Activated CD4-positive, alpha-beta T cell treated with anti-CD3 and anti-CD28 coated beads for 24 hours (primary cell): Measurements from ENCODE around the gene ZDHHC11.
A peak's percentile ranks its signal among the peaks of the same experiment; 100 is the strongest.
"Not testable (repeated sequence)": the region's sequence is repeated elsewhere in the genome, so short reads cannot be mapped to it uniquely, and the experiment has no call there.

Source experiments
- DNase-seq, 2 donors: peaks; one replicate each; pipeline ENCODE4 v3.0.0-alpha.2; 2020; ENCODE audit warnings: low read depth in 2 of 2

The ZDHHC11 gene

DNA sequence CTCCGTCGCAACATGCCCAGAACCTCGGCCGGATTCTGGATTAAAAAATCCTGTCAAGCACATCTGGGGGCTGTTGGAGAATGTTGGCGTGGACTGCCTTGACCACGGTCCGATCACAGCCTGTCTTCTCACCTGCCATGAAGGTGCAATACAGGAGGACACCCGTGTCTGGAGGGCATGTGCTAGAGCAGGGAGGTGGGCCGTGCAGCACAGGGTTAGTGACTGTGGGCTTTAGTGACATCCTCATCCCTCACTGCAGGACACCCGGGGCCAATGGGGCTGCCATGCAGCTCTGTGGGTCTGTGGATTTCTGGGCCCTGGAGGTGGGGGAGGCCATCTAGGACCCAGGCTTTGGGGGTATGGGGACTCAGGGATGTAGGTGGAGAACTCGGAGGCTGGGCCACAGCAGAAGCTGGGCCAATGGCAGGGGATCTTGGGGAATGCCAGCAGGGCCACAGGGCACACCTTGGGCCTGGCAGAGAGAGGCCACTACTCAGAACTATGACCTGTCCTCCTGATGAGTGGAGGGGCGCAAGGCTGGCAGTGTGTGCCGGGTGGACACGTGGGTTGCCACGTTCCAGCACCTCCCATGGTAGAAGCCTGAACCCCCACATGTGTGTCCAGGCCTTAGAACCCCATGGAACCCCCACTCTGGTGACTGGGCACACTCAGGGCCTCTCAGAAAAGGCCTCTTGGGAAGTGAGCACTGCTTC lies 89.6 kb downstream of the ZDHHC11 start:
- DNase-seq = no peak

DNA sequence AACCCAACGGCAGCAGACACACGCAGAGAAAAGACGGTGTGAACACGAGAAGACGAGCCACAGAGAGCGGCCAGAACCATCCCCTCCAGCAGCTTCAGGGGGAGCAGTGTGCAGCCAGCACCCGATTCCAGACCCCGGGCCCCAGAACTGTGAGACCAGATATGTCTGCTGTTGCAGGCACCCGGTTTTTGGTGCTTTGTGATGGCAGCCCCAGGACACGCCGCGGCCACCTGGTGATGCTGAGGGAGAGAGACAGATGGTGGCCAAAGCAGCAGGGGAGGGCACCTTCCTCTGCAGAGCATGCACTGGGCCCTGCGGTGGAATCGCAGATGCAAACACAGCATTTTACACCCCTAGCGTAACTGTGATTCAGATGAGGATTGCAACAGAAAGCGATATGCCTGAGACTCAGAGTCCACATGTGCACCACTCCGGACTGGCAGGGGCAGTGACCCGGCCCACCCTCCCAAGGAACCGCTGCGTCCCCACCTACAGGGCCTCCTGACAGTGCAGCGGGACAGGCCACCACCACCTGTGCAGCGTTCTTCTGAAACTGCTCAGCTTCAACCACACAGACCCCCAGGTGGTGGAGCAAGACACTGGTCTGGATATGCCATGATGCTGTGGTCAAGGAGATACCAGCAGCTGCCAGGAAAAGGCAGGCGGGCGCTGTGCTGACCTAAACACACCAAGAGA lies 90.3 kb downstream of the ZDHHC11 start:
- no peak for DNase-seq

DNA sequence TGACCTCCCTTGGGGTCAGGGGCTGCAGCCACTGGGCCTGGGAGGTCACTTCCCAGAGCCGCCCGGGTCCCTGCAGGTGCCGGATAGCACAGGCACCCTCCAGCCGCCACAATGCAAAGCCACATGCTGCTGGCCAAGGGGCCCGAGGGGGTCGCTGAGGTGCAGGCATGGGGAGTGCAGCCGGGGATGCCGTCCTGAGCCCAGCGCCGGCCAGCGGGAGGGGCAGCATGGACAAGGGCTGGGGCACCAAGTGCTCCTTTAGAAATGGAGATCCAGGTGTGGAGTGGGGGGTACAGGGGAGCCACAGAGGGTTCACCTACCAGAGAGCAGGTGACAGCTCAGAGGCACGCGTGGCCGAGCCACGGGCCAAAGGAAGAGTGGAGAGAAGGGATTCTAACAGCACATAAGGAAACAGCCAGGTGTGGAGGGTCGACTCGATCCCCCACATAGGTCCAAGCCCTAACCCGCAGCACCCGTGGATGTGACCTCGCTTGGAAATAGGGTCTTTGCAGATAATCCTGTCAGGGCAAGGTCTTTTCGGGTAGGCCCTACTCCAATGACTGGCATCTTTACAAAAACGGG lies 90.9 kb downstream of the ZDHHC11 start:
- no peak for DNase-seq

DNA sequence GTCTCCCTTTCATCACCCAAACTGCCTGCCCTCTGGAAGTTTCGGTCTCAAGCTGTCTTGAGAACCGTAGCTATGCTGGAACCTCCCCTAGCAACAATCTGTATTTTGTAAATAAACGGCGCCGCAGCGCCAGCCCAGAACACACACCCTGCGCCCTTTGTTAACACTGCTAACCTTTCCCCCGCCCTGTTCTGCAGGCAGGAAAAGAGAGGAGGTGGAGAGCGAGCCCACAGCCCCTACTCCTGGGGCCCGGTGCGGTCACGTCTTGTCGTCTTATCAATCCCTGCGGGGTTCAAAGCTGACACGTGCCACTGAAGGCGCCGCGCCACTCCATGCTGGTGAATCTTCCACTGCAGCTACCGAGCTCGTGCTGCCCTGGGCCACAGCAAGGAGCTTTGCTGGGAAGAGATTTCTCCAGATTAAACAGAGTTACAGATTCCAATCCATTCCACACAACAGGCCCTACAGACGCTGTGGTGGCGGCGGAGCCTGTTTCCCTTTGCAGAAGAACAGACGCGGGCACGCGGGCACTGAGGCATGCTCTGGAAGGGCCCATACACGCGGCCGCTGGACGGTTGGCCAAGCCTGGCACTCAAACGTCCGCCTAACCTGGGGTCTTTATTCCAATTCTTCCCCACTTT lies 91.6 kb downstream of the ZDHHC11 start:
- DNase-seq = no peak

DNA sequence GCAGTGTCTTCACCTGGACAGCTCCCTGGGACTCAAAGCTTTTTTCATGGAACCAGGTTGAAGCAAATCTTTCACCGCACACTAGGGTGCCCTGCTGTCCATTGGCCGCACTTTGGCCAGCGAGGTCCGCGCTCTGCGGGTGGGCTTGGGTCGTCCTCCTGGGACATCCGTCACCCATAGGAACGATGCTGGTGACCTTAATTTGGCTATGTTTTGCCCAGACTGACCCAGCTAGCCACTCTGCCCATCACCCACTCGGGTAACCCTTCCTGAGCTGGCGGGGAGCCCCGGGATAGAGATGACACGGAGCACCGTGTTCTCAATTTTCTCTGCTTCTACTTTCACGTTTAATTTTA lies 92.1 kb downstream of the ZDHHC11 start:
- no peak for DNase-seq

DNA sequence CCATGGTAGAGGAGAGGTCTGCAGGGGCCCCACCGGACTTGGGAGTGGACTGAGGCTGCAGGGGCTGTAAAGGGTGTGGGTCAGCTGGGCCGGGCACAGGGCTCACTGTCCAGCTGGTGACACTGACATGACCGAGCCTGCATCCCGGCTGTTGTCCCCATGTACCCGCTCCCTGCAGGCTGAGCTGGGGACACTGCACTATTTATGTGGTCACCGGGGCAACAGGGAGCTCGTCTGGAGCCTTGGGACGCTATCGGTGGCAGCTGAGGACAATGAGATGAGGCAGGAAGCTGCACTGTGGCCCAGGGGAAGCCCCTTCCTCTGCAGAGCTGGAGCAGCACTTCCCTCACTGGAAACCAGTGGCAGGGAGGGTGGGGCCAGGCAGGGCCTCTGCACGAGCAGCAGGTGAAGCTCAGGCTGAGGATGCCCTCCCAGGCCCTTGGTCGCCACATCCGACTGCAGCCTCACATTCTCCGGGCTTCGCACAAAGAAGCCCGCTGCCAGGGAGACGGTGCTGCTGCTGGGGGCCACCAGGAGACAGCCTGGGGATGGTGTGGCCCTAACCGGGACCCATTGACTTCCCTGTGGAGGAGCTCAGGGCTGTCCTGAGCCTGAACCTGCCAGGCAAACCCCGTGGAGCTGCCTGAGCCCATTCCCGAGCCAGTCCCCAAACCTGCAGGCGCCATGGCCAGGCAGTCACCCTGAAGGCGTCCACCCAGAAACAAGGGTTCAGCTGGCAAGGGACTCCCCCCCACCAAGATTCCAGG lies 92.7 kb downstream of the ZDHHC11 start:
- DNase-seq = peak in 1 of 2 donors; percentile 32

DNA sequence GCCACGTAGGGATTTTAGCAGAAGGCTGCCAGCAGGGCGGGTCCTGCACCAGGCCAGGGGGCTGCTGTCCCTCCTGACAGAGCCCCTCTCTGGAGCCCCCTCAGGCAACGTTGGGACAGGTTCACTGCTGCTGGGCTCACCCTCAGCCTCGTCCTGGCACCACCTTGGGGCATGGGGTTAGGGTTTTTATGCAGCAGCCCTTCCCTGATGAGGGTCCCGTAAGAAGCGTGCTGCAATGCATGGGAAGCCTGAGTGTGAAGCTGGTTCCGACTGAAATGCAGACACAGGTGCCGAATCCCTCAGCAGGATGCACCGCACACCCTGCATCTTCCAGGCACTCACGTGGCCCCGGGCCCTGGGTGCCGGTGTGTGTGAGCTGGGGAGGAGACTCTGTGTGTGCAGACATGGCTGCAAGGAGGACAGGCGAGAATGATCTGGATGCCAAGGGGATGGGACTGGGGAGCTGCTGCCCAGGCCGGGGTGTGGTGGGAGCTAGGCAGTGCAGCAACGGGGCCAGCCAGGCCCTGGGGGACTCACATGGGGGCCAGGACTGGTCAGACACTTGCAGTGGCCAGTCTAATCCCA lies 93.3 kb downstream of the ZDHHC11 start:
- DNase-seq = no peak

DNA sequence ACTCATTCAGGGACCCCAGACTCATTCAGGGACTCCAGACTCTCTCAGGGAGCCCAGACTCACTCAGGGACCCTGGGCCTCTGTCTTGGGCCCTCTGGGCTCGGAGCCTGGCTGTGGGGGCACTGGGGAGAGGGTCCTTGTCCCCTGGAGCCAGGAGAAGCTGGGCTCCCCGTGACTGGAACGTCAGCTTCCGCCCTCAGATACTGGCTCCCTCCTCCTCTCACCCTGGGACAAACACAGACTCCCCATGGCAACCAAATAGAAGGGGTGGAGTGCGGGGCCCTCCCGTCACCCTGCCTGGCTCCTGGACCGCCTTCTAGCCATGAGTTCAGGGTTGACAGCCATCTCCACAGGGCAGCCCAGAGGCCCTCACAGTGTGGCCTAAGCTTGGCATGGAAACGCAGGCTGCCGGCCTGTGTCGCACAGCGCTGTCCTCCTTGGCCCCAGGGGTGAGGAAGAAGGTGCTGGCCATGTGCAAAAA lies 93.9 kb downstream of the ZDHHC11 start:
- no peak for DNase-seq

DNA sequence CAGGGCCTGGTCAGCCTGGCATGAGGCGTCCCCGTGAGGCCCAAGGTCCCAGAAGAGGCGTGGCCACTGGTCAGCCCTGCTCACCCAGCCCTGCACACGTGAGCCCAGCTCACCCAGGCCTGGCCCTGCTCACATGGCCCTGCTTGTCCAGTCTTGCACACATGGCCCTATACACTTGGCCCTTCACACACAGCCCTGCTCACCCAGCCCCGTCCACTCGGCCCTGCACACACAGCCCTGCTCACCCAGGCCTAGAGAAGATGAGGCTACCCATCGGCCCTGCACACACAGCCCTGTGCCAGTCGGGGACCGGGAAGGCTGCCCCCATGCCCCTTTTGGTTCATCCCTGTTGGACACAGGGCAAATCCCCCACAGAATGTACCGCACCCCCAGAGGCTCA lies 94.6 kb downstream of the ZDHHC11 start:
- DNase-seq = no peak

DNA sequence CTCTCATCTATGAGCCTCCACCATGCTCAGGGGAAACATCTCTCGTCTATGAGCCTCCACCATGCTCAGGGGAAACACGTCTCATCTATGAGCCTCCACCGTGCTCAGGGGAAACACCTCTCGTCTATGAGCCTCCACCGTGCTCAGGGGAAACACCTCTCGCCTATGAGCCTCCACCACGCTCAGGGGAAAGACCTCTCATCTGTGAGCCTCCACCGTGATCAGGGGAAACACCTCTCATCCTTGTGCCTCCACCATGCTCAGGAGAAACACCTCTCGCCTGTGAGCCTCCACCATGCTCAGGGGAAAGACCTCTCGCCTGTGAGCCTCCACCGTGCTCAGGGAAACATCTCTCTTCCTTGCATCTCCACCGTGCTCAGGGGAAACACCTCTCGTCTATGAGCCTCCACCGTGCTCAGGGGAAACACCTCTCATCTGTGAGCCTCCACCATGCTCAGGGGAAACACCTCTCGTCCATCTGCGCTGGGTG lies 96.6 kb downstream of the ZDHHC11 start:
- DNase-seq = not testable (repeated sequence)

DNA sequence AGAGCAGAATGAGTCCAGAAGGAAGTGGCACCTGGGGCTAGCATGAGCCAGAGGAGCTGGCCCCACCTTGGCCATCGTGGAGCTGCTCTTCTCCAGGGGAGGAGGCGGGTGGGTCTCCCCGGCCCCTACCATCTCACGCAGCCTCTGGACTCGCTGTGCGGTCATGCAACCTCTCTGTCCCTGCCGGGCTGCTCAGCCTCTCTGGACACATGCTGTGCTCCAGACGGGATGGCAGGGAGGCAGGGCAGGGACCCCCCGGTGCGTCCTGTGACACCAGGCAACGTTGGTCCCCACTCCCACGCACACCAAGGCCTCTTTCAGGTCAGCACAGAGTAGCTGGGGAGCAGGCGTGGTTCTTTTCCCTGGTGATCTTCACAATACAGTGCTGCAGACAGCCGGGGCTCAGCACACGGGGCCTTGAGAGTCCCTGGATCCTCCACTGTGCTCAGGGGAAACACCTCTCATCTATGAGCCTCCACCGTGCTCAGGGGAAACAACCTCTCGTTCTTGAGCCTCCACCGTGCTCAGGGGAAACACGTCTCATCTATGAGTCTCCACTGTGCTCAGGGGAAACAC lies 97.1 kb downstream of the ZDHHC11 start:
- DNase-seq = not testable (repeated sequence)

DNA sequence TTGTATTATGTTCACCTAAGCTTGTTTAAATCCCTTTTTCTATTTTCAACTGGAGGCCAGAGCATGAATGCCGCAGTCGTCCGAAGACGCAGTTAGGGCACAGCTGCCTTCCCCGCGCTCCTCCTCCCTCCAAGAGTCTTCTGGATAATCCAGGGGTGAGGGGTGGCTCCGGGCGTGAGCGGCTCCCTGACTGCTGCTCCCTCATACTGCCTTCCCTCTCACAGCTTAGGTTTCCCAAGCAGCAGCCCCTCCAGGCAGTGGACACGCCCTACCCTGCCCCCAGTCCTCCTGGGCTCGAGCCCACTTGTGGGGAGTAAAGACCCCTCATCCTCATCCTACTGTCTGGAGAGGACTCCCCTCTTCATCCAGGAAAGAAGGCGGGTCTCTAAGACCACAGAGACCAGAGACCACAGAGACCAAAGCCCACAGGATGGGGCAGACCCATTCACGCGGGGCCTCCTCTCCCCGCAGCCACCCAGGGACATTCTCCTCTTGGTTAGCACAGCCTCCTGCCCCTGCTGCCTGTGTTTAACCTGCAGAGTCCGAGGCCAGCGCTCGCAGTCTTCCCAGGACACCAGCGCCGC lies 98.2 kb downstream of the ZDHHC11 start:
- not testable (repeated sequence) for DNase-seq

DNA sequence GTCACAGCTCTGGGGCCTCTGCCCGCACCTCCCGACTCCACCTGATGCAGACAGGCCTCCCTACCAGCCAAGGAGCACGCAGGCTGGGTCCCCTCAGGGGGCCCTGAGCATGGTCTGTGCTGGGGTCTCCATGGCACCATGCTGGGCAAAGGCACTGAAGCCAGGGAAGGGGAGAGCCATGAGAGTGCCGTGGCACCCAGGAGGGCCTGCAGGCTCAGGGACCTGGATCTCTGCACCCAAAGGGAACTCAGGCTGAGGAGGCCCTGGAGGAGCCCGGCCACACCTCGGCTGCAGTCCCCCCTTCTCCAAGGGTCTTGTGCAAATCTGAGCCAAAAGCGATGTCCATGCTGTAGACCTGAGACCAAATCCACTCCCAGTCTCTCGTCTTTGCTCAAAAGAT lies 98.8 kb downstream of the ZDHHC11 start:
- DNase-seq = not testable (repeated sequence)

DNA sequence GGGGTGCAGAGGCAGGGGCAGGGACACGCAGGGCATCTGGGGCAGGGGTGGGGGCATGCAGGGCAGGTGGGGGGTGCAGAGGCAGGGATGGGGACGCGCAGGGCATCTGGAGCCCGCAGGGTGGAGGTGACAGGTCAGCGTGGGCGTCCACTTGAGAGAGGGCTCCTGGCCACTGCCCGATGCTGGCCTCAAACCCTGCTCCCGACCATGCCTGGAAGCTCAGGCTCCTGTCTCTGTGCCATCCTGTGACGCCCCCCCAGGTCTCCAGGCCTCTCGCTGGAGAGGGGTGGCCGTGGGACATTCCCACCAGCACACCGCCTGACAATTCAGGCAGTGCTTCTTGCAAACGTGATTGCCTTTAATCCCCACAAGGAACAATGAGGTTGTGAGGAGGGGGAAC lies 99.3 kb downstream of the ZDHHC11 start:
- DNase-seq = no peak

DNA sequence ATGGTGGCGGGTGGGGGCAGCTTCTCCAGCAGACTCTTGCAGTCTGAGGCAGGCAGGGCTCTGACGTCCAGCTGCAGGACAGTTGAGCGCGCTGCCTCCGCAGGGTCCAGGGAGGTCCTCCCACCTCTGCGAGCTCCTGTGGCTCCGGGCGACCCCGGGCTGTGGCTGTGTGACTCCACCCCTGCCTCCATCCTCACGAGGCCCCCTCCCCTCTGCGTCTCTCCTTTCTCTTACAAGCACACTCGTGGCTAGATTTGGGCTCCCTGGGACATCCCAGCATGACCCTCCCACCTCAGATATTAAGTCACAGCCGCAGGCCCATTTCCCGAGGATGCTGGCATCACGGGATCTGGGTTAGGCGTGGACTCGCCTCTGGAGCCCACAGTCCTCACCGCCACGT lies 100.6 kb downstream of the ZDHHC11 start:
- not testable (repeated sequence) for DNase-seq

DNA sequence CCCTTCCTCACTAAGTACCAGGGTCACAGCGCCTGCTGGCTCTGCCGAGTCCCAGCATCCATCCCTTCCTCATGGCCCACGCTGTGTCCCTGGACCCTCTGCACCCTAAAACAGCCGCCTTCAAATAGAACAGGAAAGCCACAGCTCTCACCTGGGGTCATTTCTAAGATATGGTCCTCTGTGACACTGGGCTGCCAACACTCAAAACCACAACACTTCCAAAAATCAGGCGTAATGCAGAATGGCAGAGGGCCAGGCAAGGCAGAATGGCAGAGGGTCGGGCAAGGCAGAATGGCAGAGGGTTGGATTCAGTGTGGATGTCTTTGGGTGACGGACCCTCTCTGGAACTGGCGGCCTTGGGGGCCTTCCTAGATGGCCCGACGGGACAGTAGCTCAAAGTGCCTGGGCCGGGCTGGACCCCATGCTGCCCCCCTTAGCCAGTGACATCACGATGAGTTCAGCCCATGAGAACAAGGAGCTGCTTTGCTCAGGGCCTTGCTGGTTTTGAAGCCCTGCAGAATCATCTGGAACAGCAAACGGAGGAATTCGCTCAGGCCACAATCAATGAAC lies 101.6 kb downstream of the ZDHHC11 start:
- DNase-seq = no peak

DNA sequence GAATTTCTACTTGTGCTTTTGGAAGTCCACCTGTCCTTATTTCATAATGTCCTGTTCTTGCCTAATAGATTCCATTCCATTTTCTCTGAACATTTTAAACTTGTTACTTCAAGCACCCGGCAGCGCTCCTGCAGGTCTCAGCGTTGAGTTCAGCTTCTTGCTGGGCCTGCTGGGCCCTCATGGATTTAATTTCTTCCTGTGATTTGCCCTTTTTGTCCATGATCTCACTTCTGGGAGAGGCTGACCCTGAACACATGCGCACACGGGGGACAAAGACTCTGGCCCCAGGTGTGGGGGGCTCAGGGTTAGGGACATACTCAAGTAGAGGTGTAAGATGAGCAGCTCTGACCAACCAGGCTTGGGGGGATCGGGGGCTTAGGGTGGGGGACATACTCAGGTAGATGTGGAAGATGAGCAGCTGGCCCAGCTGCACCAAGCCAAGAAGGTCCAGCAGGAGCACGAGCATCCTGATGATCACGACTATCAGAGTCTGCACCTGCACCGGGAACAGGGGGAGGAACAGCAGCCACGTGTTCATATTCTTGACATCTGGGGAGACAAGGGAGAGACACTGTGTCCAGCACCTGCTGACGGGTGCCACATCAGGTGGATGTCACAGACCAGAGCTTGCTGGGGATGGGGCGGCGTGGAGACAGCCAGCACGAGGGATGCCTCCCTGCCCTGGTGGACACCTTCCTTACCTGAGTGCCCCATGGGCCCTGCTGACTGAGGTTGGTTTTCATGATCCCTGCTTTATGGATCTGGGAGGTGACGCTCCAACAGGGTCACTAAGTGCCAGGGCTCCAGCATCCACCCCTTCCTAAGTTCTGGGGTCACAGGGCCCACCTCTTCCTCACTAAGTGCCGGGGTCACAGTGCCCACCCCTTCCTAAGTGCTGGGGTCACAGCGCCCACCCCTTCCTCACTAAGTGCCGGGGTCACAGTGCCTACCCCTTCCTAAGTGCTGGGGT lies 102.5 kb downstream of the ZDHHC11 start:
- DNase-seq = not testable (repeated sequence)

DNA sequence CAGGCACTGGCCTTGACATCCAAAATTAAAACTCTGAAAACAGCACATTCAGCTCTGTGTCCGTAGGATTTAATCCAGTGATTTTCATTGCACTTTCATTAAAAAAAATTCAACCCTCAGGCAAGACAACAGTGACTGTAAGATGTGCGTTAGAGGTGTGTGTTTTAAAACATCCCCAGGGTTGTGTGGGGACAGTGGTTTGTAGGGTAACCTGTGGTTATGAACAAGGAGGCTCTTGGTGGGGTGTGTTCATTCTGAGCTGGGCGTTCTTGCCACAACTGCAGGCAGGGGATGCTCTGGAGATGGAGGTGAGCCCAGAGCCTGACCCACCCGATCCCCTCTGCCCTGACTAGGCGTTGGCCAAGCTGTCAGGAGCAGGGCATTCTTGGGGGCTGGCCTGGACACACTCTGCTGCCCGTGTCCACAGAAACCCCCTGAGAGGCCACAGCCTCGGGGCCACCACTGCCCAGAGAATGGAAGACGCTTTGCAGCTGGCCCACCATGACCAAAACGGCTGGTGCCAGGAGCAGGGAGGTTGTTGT lies 103.4 kb downstream of the ZDHHC11 start:
- DNase-seq = not testable (repeated sequence)
